B cell (primary cell): ENCODE results near the gene CIZ1.

Source experiments
- CTCF ChIP-seq: fragments of 200-600 bp; IDR thresholded peaks from one replicate; pipeline ENCODE4 v1.8.0; 2022; ENCODE audit warnings: antibody characterized with exemption, mild to moderate bottlenecking
- EZH2 ChIP-seq: IDR thresholded peaks from 2 replicates; pipeline ENCODE4 v1.6.1; 2012; ENCODE audit warnings: borderline replicate concordance, low read depth, mild to moderate bottlenecking, moderate library complexity, low read length; ENCODE audit not compliant: insufficient read depth, poor library complexity, severe bottlenecking

- TF ChIP-seq EZH2, result no peak
- TF ChIP-seq CTCF, result no peak
These were observed 28.5 kb upstream of the CIZ1 start for GRCh38 chr9:128219831-128220230.
